Caco-2 (cell line): ENCODE results near the gene RAMP1. TPM values are rescaled to one million over a fixed set of nuclear protein-coding genes. Genes with fewer than 3 reads are reported as not detected.
"Not testable (repeated sequence)": the region's sequence is repeated elsewhere in the genome, so short reads cannot be mapped to it uniquely, and the experiment has no call there.

Source experiments
- BruUV-seq: library from RNA; stranded (reverse); fragments of 400-500 nt; replicated peaks from 2 replicates; lab custom pipeline; 2021; lab: Mats Ljungman, UMichigan
- CTCF ChIA-PET: fragments of 300-600 bp; sonication (Branson Sonifier 250); formaldehyde crosslinking; loops from one replicate; lab custom pipeline; 2022; ENCODE audit warnings: antibody characterized with exemption; lab: Charles Lee
- POLR2A ChIA-PET: fragments of 300-600 bp; sonication (Branson Sonifier 250); formaldehyde crosslinking; loops from one replicate; lab custom pipeline; 2022; ENCODE audit warnings: antibody characterized with exemption; lab: Charles Lee
- DNase-seq, 2 experiments: peaks; one replicate each; pipeline versions ENCODE4 v3.0.0 to v3.0.0-alpha.2; 2020 to 2022
- H3K27me3 ChIP-seq: replicated peaks from 2 replicates; pipeline ENCODE4 v1.6.0; 2011; ENCODE audit warnings: low read length; ENCODE audit not compliant: control insufficient read depth, insufficient read depth
- H3K36me3 ChIP-seq: 2 replicates; pipeline ENCODE4 v1.5.1; 2011; ENCODE audit warnings: low read length; ENCODE audit not compliant: control insufficient read depth, insufficient read depth
- H3K4me1 ChIP-seq: fragments of 250-450 bp; sonication (Bioruptor Pico); 2 replicates; pipeline ENCODE4 v1.5.1; 2020; ENCODE audit warnings: mild to moderate bottlenecking
- H3K4me3 ChIP-seq: 2 replicates; pipeline ENCODE4 v1.5.1; 2011; ENCODE audit warnings: low read depth, mild to moderate bottlenecking, control low read depth, low read length
- H3K9me3 ChIP-seq: fragments of 250-450 bp; sonication (Bioruptor Pico); 2 replicates; pipeline ENCODE4 v1.5.1; 2020; ENCODE audit warnings: mild to moderate bottlenecking, moderate library complexity
- H3K27ac Mint-ChIP-seq: one replicate; pipeline ENCODE4 v1.8.0; 2022; ENCODE audit warnings: mixed read lengths; ENCODE audit not compliant: unreplicated experiment
- H3K27me3 Mint-ChIP-seq: one replicate; pipeline ENCODE4 v1.8.0; 2022; ENCODE audit warnings: mixed read lengths; ENCODE audit not compliant: insufficient read depth, unreplicated experiment
- H3K36me3 Mint-ChIP-seq: one replicate; pipeline ENCODE4 v1.8.0; 2022; ENCODE audit warnings: mild to moderate bottlenecking, mixed read lengths; ENCODE audit not compliant: insufficient read depth, unreplicated experiment
- H3K4me1 Mint-ChIP-seq: one replicate; pipeline ENCODE4 v1.8.0; 2022; ENCODE audit warnings: low read depth, mixed read lengths; ENCODE audit not compliant: unreplicated experiment
- H3K4me3 Mint-ChIP-seq: one replicate; pipeline ENCODE4 v1.8.0; 2022; ENCODE audit warnings: mild to moderate bottlenecking, moderate library complexity, mixed read lengths; ENCODE audit not compliant: unreplicated experiment
- H3K9me3 Mint-ChIP-seq: one replicate; pipeline ENCODE4 v1.8.0; 2022; ENCODE audit warnings: mixed read lengths; ENCODE audit not compliant: unreplicated experiment
- intact Hi-C: fragments of 100-400 bp; cut with micrococcal nuclease; formaldehyde crosslinking; loops from one replicate; pipeline ENCODE4 v1.10.0; 2022; ENCODE audit not compliant: unreplicated experiment
- total RNA-seq: library from RNA; stranded (reverse); gene quantifications from 2 replicates; pipeline ENCODE4 v1.2.3, GENCODE V29; 2022
- TF ChIP-seq, protein P1 (sequence below), 2 experiments: fragments of 200-600 bp in 1 of 2; IDR thresholded peaks; 1 replicate in 1 of 2; 2 replicates in 1 of 2; pipeline versions ENCODE4 v1.5.1 to v1.8.0; 2011 to 2022; ENCODE audit warnings: antibody characterized with exemption in 1 of 2, control low read depth in 1 of 2, inconsistent platforms in 1 of 2, low read depth in 1 of 2, low read length in 1 of 2, mild to moderate bottlenecking in 1 of 2, moderate library complexity in 1 of 2; ENCODE audit not compliant: insufficient read depth in 1 of 2, severe bottlenecking in 1 of 2, unreplicated experiment in 1 of 2

The RAMP1 gene
- total RNA-seq, 1 experiment from 2014 or later: 2.2 TPM

GRCh38 chr2:237841051-237841450, 18.4 kb upstream of the RAMP1 start:
- H3K4me3 ChIP-seq: no peak overlapping the region
- Mint-ChIP-seq H3K9me3 (no peaks in the 10 kb centered on the region), H3K27me3 (no peaks in the 10 kb centered on the region), H3K4me3 (no peak overlapping the region), H3K36me3 (no peaks in the 10 kb centered on the region), H3K4me1 (no peaks in the 10 kb centered on the region), H3K27ac (no peak overlapping the region)
- POLR2A ChIA-PET: no interaction called here
- H3K36me3 ChIP-seq: no peaks in the 10 kb centered on the region
- H3K9me3 ChIP-seq: no peaks in the 10 kb centered on the region
- TF ChIP-seq, protein P1, sequence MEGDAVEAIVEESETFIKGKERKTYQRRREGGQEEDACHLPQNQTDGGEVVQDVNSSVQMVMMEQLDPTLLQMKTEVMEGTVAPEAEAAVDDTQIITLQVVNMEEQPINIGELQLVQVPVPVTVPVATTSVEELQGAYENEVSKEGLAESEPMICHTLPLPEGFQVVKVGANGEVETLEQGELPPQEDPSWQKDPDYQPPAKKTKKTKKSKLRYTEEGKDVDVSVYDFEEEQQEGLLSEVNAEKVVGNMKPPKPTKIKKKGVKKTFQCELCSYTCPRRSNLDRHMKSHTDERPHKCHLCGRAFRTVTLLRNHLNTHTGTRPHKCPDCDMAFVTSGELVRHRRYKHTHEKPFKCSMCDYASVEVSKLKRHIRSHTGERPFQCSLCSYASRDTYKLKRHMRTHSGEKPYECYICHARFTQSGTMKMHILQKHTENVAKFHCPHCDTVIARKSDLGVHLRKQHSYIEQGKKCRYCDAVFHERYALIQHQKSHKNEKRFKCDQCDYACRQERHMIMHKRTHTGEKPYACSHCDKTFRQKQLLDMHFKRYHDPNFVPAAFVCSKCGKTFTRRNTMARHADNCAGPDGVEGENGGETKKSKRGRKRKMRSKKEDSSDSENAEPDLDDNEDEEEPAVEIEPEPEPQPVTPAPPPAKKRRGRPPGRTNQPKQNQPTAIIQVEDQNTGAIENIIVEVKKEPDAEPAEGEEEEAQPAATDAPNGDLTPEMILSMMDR (IDR thresholded peaks at IDR 0.05; ENCODE audit: insufficient read depth in 1 of 2, low read depth in 1 of 2, low read length in 1 of 2, severe bottlenecking in 1 of 2, unreplicated experiment in 1 of 2): no peak
- H3K4me1 ChIP-seq: no peaks in the 10 kb centered on the region
- no peak for DNase-seq
- H3K27me3 ChIP-seq: no peaks in the 10 kb centered on the region
- CTCF ChIA-PET: no interaction called here
- BruUV-seq: no TSS peak
- intact Hi-C loops: no loop called here

DNA sequence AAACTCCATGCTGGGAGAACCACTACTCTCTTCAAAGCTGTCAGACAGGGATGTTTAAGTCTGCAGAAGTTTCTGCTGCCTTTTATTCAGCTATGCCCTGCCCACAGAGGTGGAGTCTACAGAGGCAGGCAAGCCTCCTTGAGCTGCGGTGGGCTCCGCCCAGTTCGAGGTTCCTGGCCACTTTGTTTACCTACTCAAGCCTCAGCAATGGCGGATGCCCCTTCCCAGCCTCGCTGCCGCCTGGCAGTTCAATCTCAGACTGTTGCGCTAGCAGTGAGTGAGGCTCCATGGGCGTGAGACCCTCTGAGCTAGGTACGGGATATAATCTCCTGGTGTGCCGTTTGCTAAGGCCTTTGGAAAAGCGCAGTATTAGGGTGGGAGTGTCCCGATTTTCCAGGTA, 10.5 kb upstream of the RAMP1 start:
- H3K36me3 ChIP-seq, H3K9me3 ChIP-seq, H3K27me3 Mint-ChIP-seq, H3K4me1 Mint-ChIP-seq, POLR2A ChIA-PET, H3K4me3 Mint-ChIP-seq, DNase-seq, H3K9me3 Mint-ChIP-seq, H3K36me3 Mint-ChIP-seq, H3K4me1 ChIP-seq, H3K27me3 ChIP-seq, H3K4me3 ChIP-seq, intact Hi-C loops, CTCF ChIA-PET, BruUV-seq, H3K27ac Mint-ChIP-seq: not testable (repeated sequence)

DNA sequence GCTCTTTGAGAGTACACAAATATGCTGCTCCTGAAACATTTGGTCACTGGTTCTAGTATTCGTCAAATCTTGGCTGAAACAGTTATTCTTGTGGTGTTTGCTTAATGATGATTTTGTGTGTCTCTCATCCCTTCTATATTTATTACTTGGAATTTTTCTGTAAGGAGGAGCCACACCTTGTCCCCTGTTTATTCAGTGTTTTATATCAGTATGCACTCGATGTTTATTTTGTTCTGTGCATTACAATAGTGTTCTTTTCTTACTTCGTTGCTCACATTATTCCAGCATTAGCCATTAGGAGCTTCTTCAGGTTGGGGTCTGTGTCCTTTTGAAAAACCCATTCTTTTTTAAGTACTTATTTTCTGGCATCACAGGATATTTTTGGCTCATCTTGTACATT, 5.1 kb upstream of the RAMP1 start:
- no TSS peak for BruUV-seq
- TF ChIP-seq, protein P1 (IDR thresholded peaks at IDR 0.05; ENCODE audit: insufficient read depth in 1 of 2, low read depth in 1 of 2, low read length in 1 of 2, severe bottlenecking in 1 of 2, unreplicated experiment in 1 of 2): no peak
- ChIA-PET POLR2A (no interaction called here), CTCF (no interaction called here)
- no peaks in the 10 kb centered on the region for H3K36me3 ChIP-seq
- H3K4me3 ChIP-seq: no peak overlapping the region
- peaks cover 10% of the 10 kb centered on the region for H3K27me3 Mint-ChIP-seq
- H3K4me1 ChIP-seq: peaks cover 6% of the 10 kb centered on the region
- no peaks in the 10 kb centered on the region for H3K9me3 ChIP-seq
- H3K4me1 Mint-ChIP-seq: peaks cover 6% of the 10 kb centered on the region
- intact Hi-C loops: loop anchor here (10.0 kb wide), 1 partner anchor 301 kb away; the partner anchor contains the start of gene ERFE
- H3K36me3 Mint-ChIP-seq: no peaks in the 10 kb centered on the region
- no peak overlapping the region for H3K4me3 Mint-ChIP-seq
- DNase-seq: no peak
- H3K27me3 ChIP-seq: no peaks in the 10 kb centered on the region
- no peak overlapping the region for H3K27ac Mint-ChIP-seq
- no peaks in the 10 kb centered on the region for H3K9me3 Mint-ChIP-seq

DNA sequence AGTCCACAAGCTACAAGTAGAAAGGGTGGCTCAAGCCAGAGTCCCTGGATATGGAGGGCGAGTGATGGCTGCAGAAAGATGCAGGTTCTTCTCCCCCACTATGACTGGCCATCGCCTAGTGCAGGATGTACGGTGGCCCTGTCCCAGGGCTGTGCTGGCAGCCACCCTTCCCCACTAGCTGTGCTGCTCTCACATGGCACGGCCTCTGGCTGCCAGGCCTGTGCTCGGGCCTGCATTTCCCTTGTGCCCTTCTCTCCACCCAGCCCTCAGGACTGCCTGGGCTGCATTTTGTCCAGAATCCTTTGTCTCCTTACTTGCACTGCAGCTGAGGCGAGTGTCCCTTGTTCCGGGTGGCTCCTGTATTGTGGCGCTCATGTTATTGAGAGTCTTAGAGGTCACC, 1.6 kb upstream of the RAMP1 start:
- no peak for DNase-seq
- peaks cover 7% of the 10 kb centered on the region for H3K27me3 Mint-ChIP-seq
- no peak overlapping the region for H3K27ac Mint-ChIP-seq
- BruUV-seq: no TSS peak
- Histone ChIP-seq H3K4me3 (no peak overlapping the region), H3K4me1 (peaks cover 28% of the 10 kb centered on the region), H3K36me3 (no peaks in the 10 kb centered on the region), H3K27me3 (no peaks in the 10 kb centered on the region), H3K9me3 (no peaks in the 10 kb centered on the region)
- H3K36me3 Mint-ChIP-seq: no peaks in the 10 kb centered on the region
- H3K4me1 Mint-ChIP-seq: peaks cover 6% of the 10 kb centered on the region
- CTCF ChIA-PET: interaction anchor here (0.9 to 1.4 kb wide), 3 partner anchors 249 to 405 kb away, joined by 3 to 11 read pairs (median 3); no protein-coding TSS in a partner anchor
- POLR2A ChIA-PET: no interaction called here
- intact Hi-C loops: loop anchor here (1.0 to 10.0 kb wide), 4 partner anchors 66 to 405 kb away; partner anchors contain the start of gene ERFE
- H3K9me3 Mint-ChIP-seq: no peaks in the 10 kb centered on the region
- no peak overlapping the region for H3K4me3 Mint-ChIP-seq
- TF ChIP-seq, protein P1 (IDR thresholded peaks at IDR 0.05; ENCODE audit: insufficient read depth in 1 of 2, low read depth in 1 of 2, low read length in 1 of 2, severe bottlenecking in 1 of 2, unreplicated experiment in 1 of 2): no peak
